ENCODE results near the gene AKT2. TPM values are rescaled to one million over a fixed set of nuclear protein-coding genes. Genes with fewer than 3 reads are reported as not detected.

Gene AKT2
- total and polyA plus RNA-seq, 10 of the 15 experiments (the other 5 are each of a cell fraction or from before 2014, with no cell fraction given), result 1.0 to 185 (median 71.5) TPM

DNA sequence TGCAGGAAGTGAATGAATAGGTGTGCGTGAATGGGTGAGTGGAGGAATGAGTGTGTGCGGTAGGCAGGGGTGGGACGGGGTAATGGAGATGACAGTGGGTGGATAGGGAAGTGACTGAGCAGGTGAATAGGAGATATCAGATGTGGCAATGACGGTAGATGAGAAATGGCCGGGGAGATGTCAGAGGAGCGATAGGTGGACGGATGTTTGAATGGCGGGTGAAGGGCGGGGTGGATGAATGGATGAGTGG lies 68.4 kb downstream of the AKT2 start:
- Histone ChIP-seq H3K9me3 (replicated peaks; ENCODE audit: control insufficient read depth, insufficient read depth, low read length) (no peaks in the 10 kb centered on the region; the same call in 2 of the 3 replicates), H4K20me1 (ENCODE audit: control insufficient read depth, insufficient read depth) (no peaks in the 10 kb centered on the region), H3K4me3 (no peak overlapping the region), H3K36me3 (ENCODE audit: control insufficient read depth in 2 of 2, insufficient read depth in 2 of 2, low read length in 1 of 2) (no peaks in the 10 kb centered on the region), H3K79me2 (ENCODE audit: control insufficient read depth, insufficient read depth, low read length) (no peaks in the 10 kb centered on the region), H3K27ac (ENCODE audit: control insufficient read depth, insufficient read depth) (no peak overlapping the region), H3K4me1 (ENCODE audit: control insufficient read depth, insufficient read depth, low read length) (no peaks in the 10 kb centered on the region), H3K9ac (ENCODE audit: control insufficient read depth, insufficient read depth, low read length) (no peak overlapping the region), H3K27me3 (replicated peaks in 1 of 2; ENCODE audit: control insufficient read depth in 2 of 2, insufficient read depth in 2 of 2, low read length in 1 of 2) (peaks cover 0 to 6% of the 10 kb centered on the region in 2 experiments), H2AFZ (ENCODE audit: control insufficient read depth, low read depth, low read length) (no peak overlapping the region), H3K4me2 (ENCODE audit: control insufficient read depth, insufficient read depth) (no peak overlapping the region)
- ChIA-PET POLR2A (no interaction called here), CTCF (no interaction called here), SMC1A (ENCODE audit: uncharacterized antibody, unreplicated experiment) (no interaction called here), RAD21 (ENCODE audit: unreplicated experiment) (no interaction called here)
- BruUV-seq (replicated peaks), result no TSS peak
- no peak for TF ChIP-seq FOXM1 (IDR thresholded peaks at IDR 0.05; ENCODE audit: low read depth, low read length)
- no peak for DNase-seq (ENCODE audit: low read depth, low spot score)
- in situ Hi-C loops (cut with MboI) (no loop called here), intact Hi-C loops (cut with micrococcal nuclease; ENCODE audit: unreplicated experiment) (no loop called here)
- FAIRE-seq, result no peak
- ATAC-seq, result no peak
- WGBS (ENCODE audit: insufficient coverage, insufficient replicate concordance, low lambda C conversion rate, missing lambda C conversion rate), result 81% methylated on average over 9 of the region's 9 CpGs

DNA sequence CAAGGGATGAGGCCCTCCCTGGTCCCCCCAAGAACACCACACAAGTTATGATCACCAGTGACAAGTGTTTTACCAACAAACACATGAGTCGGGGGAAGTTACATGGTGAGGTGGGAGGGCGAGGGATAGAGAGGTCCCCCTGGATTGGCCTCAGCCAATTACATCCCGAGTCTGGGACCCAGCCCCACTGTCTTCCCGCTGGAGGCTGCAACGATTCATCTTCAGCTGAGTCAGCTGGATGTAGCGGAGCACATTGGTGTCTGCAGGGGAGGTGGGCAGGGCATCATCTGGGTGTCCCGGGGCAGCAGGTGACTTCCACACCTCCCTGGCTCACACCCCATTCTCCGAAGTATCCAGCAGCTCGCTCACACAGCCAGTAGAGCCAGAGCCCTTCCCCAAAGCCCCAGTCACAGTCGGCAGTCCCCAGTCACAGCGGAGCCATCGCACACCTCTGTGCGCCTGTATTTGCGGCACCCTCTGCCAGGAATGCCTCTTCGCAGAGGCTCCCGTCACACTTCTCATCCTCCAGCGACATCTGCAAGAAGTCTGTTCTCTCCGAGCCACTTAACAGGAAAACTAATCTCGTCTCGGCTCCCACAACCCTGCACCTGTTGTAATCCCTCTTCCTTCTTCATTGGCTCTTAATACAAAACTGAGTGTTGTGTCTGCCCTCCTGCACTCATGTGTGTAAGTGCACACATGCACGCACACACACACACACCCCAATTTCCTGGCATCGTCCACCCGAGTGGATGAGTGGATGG lies 69.0 kb downstream of the AKT2 start:
- Histone ChIP-seq H3K36me3 (ENCODE audit: control insufficient read depth in 2 of 2, insufficient read depth in 2 of 2, low read length in 1 of 2) (no peaks in the 10 kb centered on the region), H4K20me1 (ENCODE audit: control insufficient read depth, insufficient read depth) (no peaks in the 10 kb centered on the region), H3K4me2 (ENCODE audit: control insufficient read depth, insufficient read depth) (no peak overlapping the region), H3K4me3 (no peak overlapping the region), H3K27ac (ENCODE audit: control insufficient read depth, insufficient read depth) (no peak overlapping the region), H2AFZ (ENCODE audit: control insufficient read depth, low read depth, low read length) (no peak overlapping the region), H3K9ac (ENCODE audit: control insufficient read depth, insufficient read depth, low read length) (no peak overlapping the region), H3K4me1 (ENCODE audit: control insufficient read depth, insufficient read depth, low read length) (no peaks in the 10 kb centered on the region), H3K27me3 (replicated peaks in 1 of 2; ENCODE audit: control insufficient read depth in 2 of 2, insufficient read depth in 2 of 2, low read length in 1 of 2) (peaks cover 0 to 6% of the 10 kb centered on the region in 2 experiments), H3K79me2 (ENCODE audit: control insufficient read depth, insufficient read depth, low read length) (no peaks in the 10 kb centered on the region), H3K9me3 (replicated peaks; ENCODE audit: control insufficient read depth, insufficient read depth, low read length) (no peaks in the 10 kb centered on the region; the same call in 2 of the 3 replicates)
- in situ Hi-C loops (cut with MboI) (no loop called here), intact Hi-C loops (cut with micrococcal nuclease; ENCODE audit: unreplicated experiment) (no loop called here)
- CTCF ChIA-PET, result no interaction called here
- POLR2A ChIA-PET, result no interaction called here
- RAD21 ChIA-PET (ENCODE audit: unreplicated experiment), result no interaction called here
- SMC1A ChIA-PET (ENCODE audit: uncharacterized antibody, unreplicated experiment), result no interaction called here
- no peak for FAIRE-seq
- no peak for DNase-seq (ENCODE audit: low read depth, low spot score)
- 61% methylated on average over 23 of the region's 23 CpGs for WGBS (ENCODE audit: insufficient coverage, insufficient replicate concordance, low lambda C conversion rate, missing lambda C conversion rate)
- BruUV-seq (replicated peaks), result no TSS peak
- ATAC-seq, result no peak
- TF ChIP-seq RB1 (IDR thresholded peaks at IDR 0.05; ENCODE audit: borderline replicate concordance) (no peak), SIX5 (IDR thresholded peaks at IDR 0.05; ENCODE audit: low read depth, low read length, severe bottlenecking) (no peak), FOXK2 (IDR thresholded peaks at IDR 0.05) (no peak)
- TF ChIP-seq, protein P1, sequence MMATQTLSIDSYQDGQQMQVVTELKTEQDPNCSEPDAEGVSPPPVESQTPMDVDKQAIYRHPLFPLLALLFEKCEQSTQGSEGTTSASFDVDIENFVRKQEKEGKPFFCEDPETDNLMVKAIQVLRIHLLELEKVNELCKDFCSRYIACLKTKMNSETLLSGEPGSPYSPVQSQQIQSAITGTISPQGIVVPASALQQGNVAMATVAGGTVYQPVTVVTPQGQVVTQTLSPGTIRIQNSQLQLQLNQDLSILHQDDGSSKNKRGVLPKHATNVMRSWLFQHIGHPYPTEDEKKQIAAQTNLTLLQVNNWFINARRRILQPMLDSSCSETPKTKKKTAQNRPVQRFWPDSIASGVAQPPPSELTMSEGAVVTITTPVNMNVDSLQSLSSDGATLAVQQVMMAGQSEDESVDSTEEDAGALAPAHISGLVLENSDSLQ (IDR thresholded peaks at IDR 0.05), result no peak
- TF ChIP-seq, protein P2, sequence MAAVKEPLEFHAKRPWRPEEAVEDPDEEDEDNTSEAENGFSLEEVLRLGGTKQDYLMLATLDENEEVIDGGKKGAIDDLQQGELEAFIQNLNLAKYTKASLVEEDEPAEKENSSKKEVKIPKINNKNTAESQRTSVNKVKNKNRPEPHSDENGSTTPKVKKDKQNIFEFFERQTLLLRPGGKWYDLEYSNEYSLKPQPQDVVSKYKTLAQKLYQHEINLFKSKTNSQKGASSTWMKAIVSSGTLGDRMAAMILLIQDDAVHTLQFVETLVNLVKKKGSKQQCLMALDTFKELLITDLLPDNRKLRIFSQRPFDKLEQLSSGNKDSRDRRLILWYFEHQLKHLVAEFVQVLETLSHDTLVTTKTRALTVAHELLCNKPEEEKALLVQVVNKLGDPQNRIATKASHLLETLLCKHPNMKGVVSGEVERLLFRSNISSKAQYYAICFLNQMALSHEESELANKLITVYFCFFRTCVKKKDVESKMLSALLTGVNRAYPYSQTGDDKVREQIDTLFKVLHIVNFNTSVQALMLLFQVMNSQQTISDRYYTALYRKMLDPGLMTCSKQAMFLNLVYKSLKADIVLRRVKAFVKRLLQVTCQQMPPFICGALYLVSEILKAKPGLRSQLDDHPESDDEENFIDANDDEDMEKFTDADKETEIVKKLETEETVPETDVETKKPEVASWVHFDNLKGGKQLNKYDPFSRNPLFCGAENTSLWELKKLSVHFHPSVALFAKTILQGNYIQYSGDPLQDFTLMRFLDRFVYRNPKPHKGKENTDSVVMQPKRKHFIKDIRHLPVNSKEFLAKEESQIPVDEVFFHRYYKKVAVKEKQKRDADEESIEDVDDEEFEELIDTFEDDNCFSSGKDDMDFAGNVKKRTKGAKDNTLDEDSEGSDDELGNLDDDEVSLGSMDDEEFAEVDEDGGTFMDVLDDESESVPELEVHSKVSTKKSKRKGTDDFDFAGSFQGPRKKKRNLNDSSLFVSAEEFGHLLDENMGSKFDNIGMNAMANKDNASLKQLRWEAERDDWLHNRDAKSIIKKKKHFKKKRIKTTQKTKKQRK (IDR thresholded peaks at IDR 0.05; ENCODE audit: low read depth, low read length), result no peak
- TF ChIP-seq, protein P3, sequence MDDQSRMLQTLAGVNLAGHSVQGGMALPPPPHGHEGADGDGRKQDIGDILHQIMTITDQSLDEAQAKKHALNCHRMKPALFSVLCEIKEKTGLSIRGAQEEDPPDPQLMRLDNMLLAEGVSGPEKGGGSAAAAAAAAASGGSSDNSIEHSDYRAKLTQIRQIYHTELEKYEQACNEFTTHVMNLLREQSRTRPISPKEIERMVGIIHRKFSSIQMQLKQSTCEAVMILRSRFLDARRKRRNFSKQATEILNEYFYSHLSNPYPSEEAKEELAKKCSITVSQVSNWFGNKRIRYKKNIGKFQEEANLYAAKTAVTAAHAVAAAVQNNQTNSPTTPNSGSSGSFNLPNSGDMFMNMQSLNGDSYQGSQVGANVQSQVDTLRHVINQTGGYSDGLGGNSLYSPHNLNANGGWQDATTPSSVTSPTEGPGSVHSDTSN (IDR thresholded peaks at IDR 0.05; ENCODE audit: insufficient replicate concordance, low read depth, low read length), result no peak
- TF ChIP-seq, protein P4, sequence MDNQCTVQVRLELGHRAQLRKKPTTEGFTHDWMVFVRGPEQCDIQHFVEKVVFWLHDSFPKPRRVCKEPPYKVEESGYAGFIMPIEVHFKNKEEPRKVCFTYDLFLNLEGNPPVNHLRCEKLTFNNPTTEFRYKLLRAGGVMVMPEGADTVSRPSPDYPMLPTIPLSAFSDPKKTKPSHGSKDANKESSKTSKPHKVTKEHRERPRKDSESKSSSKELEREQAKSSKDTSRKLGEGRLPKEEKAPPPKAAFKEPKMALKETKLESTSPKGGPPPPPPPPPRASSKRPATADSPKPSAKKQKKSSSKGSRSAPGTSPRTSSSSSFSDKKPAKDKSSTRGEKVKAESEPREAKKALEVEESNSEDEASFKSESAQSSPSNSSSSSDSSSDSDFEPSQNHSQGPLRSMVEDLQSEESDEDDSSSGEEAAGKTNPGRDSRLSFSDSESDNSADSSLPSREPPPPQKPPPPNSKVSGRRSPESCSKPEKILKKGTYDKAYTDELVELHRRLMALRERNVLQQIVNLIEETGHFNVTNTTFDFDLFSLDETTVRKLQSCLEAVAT (IDR thresholded peaks at IDR 0.05), result no peak

All from GM12878 (cell line).